GM21737 (cell line): ENCODE results near the gene MFAP5.

ENCODE experiments used
- ATAC-seq: cut with Tn5 transposase; IDR thresholded peaks from one replicate; pipeline ENCODE4 v1.9.1; 2021; ENCODE audit warnings: mild to moderate bottlenecking, moderate library complexity; ENCODE audit not compliant: unreplicated experiment

Gene MFAP5, protein sequence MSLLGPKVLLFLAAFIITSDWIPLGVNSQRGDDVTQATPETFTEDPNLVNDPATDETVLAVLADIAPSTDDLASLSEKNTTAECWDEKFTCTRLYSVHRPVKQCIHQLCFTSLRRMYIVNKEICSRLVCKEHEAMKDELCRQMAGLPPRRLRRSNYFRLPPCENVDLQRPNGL

GRCh38 chr12:8662593-8662992 lies at the start of gene MFAP5:
TSS of gene MFAP5 (minus strand) at chr12:8662826. CDS start at chr12:8662104, 722 bp downstream.
- ATAC-seq, result no peak

DNA sequence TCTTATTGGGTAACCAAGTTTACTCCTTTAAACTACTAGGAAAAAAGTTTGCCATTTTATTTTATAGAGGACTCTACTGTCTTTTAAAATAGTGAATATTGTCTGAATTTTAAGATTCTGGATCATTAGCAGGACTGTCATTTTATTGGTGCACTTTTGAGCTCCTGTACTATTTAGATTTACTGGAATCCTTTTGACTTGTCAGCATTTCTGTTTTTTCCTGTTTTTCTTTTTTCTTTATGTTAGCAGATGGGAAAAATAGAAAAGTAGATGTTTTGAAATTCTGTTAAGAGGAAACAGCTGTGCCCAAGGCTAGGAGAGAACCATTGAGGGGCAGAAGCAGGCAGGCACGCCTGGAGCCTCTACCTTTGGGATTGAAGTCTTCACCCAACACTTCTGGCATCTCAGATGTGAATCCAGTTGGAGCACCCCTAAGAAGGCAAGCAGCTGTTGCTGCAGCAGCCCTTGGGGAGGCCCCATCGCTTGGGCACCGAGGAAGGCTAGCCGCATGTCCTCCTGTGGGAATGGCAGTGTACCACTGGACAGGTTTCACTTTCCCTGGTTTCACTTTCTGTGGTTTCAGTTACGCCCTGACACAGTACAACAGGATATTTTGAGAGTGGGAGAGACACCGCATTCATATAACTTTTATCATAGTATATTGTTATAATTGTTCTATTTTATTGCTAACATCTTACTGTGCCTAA lies 46.7 kb upstream of the MFAP5 start:
- no peak for ATAC-seq

- no peak for ATAC-seq
Measured at GRCh38 chr12:8702159-8702558, 39.5 kb upstream of the MFAP5 start.

DNA sequence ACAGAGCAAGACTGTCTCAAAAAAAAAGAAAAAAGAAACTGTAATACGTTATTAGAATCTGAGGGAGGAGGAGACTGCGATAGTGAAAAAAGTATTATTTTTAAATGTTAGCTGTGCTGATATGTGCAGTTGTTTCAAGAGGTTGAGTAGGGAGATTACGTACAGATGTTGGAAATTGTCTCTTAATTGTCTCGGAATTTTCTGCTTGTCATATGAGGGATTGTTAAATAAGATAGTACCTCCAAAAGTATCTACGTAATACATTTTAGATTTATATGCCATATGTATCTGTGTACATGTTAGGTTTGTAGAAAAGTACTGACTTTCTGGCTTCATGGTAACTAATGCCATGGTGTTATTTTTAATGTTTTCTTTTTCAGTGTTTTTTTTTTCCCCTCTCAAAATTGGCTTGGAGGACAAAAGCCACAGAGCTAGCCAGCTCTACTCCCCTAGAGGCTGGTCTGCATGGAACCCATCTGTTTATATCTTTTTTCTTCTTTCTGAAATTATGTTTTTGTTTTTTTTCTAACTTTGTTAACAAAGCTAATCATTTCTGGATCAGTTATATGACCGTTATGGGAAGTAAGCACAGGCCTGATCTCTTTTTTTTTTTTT lies 38.5 kb upstream of the MFAP5 start:
- ATAC-seq, result no peak

DNA sequence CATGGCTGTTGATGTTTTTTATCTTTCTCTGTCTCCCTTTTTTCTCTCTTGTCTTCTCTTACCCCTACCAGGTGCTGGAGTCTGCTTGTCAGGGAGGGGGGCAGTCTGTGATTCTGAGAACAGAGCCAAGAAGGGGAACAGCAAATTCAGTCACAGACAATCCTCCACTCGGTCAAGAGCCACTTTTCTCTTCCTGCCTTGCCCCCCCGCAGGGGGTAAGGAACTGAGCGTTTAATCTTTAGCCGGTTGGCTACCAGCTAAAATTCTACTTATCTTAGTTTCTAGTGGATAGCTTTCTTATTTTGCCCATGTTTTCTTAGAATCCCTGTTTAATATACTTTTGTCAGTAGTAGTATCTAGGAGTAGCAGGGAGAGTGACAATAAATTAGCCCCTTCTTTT lies 37.1 kb upstream of the MFAP5 start:
- ATAC-seq, result no peak

- ATAC-seq, result no peak
Measured at GRCh38 chr12:8698879-8699278, 36.3 kb upstream of the MFAP5 start.

GRCh38 chr12:8698132-8698851 lies 35.7 kb upstream of the MFAP5 start:
- peak; percentile 25 for ATAC-seq

GRCh38 chr12:8697476-8698131 lies 35.0 kb upstream of the MFAP5 start, which contains the start of gene RIMKLB:
TSS of gene RIMKLB (plus strand) at chr12:8697991. CDS start at chr12:8713867, 15,876 bp downstream.
- peak; percentile 89 for ATAC-seq

GRCh38 chr12:8697120-8697475 lies 34.5 kb upstream of the MFAP5 start:
- peak; percentile 7 for ATAC-seq

GRCh38 chr12:8696442-8697090 lies 33.9 kb upstream of the MFAP5 start:
- no peak for ATAC-seq

DNA sequence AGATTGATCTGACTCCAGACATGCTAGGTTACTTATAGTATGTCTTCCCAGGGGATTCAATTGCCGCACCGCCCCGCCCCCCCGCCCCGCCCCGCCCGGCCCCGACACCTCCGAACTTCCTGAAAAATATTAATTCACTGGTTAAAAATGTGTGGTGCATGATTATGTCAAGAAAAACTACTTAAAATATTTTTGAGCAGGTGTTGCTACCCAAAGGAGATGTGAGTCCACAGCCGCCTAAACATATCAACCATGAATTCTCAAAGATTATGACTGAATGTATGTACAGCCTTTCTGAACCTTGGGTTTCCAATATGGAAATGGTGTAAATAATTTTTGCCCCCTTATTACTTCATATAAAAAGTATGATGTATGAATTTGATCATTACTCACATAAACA lies 32.5 kb upstream of the MFAP5 start:
- no peak for ATAC-seq

DNA sequence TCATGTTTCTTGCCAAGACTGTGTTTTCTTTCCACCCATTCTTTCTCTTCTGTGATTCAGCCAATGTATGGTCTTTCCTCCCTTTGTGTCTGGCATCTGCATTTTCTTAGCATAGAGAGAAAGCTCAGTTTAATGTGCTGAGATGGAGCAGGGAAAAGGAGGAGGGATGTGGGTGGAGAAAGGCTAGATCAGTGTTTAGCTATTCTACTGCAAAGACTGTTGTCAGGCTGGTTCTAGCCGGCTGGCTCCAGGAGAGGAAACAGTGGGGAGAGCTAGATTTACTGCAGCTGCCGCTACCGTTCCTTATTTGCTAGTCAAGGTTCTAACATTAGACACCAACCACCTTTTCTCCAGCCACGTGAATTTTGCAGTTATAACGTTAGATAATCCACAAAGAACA lies 29.9 kb upstream of the MFAP5 start:
- no peak for ATAC-seq

DNA sequence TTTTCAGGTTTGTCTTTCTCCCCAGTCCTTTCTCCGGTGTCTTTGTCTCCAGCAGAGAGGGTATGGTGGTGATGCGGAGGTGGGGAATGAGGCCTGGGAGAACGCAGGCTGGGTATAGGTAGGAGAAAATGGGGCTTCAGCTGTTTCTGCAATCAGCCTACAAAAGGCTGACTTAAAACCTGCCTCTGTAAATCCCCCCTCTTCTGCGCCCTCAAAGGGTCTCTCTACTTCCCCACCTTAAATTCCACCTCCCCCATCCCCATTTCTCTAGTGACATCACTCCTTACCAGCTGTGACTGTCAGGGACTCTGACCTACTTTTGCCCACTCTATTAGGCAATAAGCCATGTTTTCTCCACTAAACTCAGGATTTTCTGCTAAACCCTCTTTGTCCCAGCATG lies 27.1 kb upstream of the MFAP5 start:
- no peak for ATAC-seq

- no peak for ATAC-seq
Measured at GRCh38 chr12:8687846-8688601, 25.4 kb upstream of the MFAP5 start.

GRCh38 chr12:8685051-8685450 lies 22.4 kb upstream of the MFAP5 start:
- no peak for ATAC-seq

GRCh38 chr12:8681129-8681884 lies 18.7 kb upstream of the MFAP5 start:
- no peak for ATAC-seq

DNA sequence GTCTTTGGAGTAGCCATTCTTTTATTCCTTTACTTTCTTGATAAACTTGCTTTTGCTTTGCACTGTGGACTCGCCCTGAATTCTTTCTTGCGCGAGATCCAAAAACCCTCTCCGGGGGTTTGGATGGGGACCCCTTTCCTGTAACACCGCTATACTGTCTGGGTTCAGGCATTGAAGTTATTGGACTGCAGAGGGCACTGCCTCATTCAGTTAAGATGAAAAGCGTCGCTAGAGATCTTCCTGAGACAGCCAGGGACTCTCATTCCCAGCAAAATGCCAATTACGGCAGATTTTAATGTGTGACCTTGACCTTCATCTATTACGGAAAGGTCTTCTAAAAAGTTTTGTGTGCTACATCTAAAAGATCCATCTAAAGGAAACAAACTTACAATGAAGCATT lies 17.9 kb upstream of the MFAP5 start:
- ATAC-seq, result no peak

DNA sequence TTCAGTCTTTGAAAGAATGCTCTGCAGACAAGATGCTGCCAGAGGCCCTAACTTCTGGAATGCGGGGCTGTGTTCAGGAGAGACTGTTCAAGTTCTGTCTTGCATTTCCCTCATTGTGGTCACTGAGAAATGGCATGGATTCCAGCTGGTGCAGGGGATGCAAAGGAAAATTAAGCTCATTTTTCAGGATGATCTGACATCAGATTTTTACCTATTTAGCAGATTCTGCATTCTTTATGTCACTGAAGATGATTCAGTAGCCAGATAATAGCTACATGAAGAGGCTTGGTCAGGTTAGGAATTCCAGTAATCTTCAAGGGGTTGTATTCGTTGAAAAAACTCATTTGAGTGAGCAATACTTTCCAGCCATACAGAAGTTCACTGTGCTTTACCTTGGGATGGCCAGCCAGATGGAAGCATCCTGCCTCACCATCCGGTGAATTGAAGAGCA lies 16.1 kb upstream of the MFAP5 start:
- ATAC-seq, result no peak

- no peak for ATAC-seq
Measured at GRCh38 chr12:8677362-8677761, 14.7 kb upstream of the MFAP5 start.
